Stomach smooth muscle (tissue), 2 donors: ENCODE measurements around the gene TH.

Experiments
- H3K27ac ChIP-seq: one replicate; pipeline ENCODE4 v1.7.0; 2013; ENCODE audit warnings: mild to moderate bottlenecking, low read length, inconsistent platforms
- H3K27me3 ChIP-seq, 2 donors: one replicate each; pipeline ENCODE4 v1.7.0; 2013; ENCODE audit warnings: low read length in 2 of 2; ENCODE audit not compliant: insufficient read depth in 2 of 2, control insufficient read depth in 1 of 2
- H3K36me3 ChIP-seq, 2 donors: one replicate each; pipeline ENCODE4 v1.7.0; 2013; ENCODE audit warnings: low read length in 2 of 2; ENCODE audit not compliant: control insufficient read depth in 2 of 2, insufficient read depth in 2 of 2
- H3K4me1 ChIP-seq: one replicate; pipeline ENCODE4 v1.7.0; 2013; ENCODE audit warnings: low read length; ENCODE audit not compliant: control insufficient read depth, insufficient read depth
- H3K4me3 ChIP-seq, 2 donors: one replicate each; pipeline ENCODE4 v1.7.0; 2013; ENCODE audit warnings: low read length in 2 of 2
- H3K9ac ChIP-seq, 2 donors: one replicate each; pipeline ENCODE4 v1.7.0; 2013; ENCODE audit warnings: low read length in 2 of 2, mild to moderate bottlenecking in 1 of 2
- H3K9me3 ChIP-seq, 2 donors: one replicate each; pipeline ENCODE4 v1.7.0; 2013; ENCODE audit warnings: low read length in 2 of 2; ENCODE audit not compliant: control insufficient read depth in 2 of 2
- donor health status: healthy.
- donor health status: Pancreatic carcinoma.

Gene TH

DNA sequence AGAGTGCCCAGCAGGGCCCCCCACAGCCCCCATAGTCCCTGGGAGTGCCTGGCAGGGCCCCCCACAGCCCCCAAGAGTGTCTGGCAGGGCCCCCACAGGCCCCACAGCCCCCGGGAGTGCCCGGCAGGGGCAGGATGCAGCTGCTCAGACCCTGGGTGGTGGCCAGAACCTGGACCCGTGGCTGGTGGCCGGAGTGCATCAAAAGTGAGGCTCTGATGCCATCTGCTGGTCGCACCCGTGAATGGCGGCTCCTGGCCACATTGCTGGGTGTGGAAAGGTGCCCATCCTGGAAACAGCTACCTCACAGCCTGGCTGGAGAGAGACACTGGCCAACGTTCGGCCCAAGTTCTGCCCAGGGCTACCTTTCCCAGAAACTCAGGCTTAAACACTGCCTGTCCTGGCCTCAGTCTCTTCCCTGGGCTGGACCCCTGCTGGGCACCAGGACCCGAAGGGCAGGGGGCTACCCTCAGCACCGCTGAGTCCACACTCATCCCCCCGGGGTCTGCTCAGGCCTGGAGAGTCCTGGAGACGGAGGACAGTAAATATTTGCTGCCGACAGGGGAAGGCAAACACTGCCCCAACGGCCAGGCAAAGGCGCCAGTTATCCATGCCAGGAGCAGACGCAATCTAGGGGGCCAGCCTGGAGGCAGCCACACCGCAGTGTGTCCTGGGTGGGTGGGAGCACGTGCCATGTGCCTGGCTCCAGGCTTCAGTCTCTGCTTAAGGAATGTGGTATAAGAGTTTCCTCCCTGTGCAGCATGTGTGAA is 15.0 kb downstream of the TH start:
- Histone ChIP-seq H3K4me3 (no peak overlapping the region), H3K9me3 (no peaks in the 10 kb centered on the region), H3K9ac (no peak overlapping the region), H3K27me3 (peaks cover 4 to 22% of the 10 kb centered on the region in 2 donors), H3K36me3 (no peaks in the 10 kb centered on the region), H3K4me1 (peaks cover 3% of the 10 kb centered on the region), H3K27ac (no peak overlapping the region)

DNA sequence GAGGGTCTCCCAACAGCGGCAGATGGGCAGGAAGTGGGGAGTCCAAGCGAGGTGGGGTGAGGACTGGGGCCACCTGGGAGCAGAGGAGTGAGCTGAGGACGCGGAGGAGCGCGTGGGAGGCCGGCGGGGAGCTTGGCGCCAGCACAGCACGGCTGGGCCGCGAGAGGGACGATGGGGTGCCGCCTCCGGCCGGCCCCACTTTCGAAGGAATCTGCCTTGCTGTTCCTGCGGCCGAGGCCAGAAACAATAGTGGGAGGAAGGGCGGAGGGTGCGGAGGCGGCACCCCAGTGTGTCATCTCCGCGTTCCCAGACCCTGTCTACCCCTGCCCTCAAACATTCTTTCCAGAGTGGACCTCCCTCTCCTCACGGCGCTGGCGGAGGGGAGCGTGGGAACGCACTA is 16.1 kb downstream of the TH start:
- H3K36me3 ChIP-seq, result no peaks in the 10 kb centered on the region
- no peak overlapping the region for H3K27ac ChIP-seq
- no peak overlapping the region for H3K9ac ChIP-seq
- H3K4me1 ChIP-seq, result peaks cover 5% of the 10 kb centered on the region
- peaks cover 11 to 27% of the 10 kb centered on the region in 2 donors for H3K27me3 ChIP-seq
- no peak overlapping the region for H3K4me3 ChIP-seq
- H3K9me3 ChIP-seq, result no peaks in the 10 kb centered on the region

DNA sequence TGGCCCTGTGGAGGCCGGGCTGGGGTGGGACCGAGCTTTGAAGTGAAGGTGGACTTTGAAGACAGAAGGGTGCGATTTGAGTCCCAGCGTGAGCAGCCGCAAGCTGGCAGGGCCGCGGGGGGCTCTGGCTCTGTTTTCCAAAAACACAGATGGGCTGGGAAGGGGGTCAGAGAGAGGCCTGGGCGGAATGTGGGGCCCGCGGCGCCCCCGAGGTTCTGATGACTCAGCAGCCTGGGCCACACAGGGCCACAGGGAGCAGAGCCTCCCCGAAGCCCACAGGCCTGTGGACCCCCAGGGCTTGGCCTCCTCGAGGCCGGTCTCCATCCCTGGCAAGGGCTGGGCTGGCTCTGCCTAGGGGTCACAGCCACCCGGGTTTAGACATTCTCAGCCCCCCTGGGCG is 16.7 kb downstream of the TH start:
- no peak overlapping the region for H3K9ac ChIP-seq
- H3K4me3 ChIP-seq, result no peak overlapping the region
- H3K27ac ChIP-seq, result no peak overlapping the region
- peaks cover 11 to 29% of the 10 kb centered on the region in 2 donors for H3K27me3 ChIP-seq
- no peaks in the 10 kb centered on the region for H3K36me3 ChIP-seq
- H3K9me3 ChIP-seq, result no peaks in the 10 kb centered on the region
- H3K4me1 ChIP-seq, result peaks cover 5% of the 10 kb centered on the region

- Histone ChIP-seq H3K4me3 (no peak overlapping the region), H3K4me1 (peaks cover 5% of the 10 kb centered on the region), H3K9ac (no peak overlapping the region), H3K27ac (no peak overlapping the region), H3K27me3 (peaks cover 15 to 32% of the 10 kb centered on the region in 2 donors), H3K9me3 (no peaks in the 10 kb centered on the region), H3K36me3 (no peaks in the 10 kb centered on the region)
These were observed 17.4 kb downstream of the TH start for GRCh38 chr11:2154195-2154585.

GRCh38 chr11:2153581-2154194 is 17.9 kb downstream of the TH start:
- Histone ChIP-seq H3K4me1 (peaks cover 5% of the 10 kb centered on the region), H3K9me3 (no peaks in the 10 kb centered on the region), H3K4me3 (no peak overlapping the region), H3K36me3 (no peaks in the 10 kb centered on the region), H3K27ac (no peak overlapping the region), H3K9ac (no peak overlapping the region), H3K27me3 (peaks cover 18 to 37% of the 10 kb centered on the region in 2 donors)

DNA sequence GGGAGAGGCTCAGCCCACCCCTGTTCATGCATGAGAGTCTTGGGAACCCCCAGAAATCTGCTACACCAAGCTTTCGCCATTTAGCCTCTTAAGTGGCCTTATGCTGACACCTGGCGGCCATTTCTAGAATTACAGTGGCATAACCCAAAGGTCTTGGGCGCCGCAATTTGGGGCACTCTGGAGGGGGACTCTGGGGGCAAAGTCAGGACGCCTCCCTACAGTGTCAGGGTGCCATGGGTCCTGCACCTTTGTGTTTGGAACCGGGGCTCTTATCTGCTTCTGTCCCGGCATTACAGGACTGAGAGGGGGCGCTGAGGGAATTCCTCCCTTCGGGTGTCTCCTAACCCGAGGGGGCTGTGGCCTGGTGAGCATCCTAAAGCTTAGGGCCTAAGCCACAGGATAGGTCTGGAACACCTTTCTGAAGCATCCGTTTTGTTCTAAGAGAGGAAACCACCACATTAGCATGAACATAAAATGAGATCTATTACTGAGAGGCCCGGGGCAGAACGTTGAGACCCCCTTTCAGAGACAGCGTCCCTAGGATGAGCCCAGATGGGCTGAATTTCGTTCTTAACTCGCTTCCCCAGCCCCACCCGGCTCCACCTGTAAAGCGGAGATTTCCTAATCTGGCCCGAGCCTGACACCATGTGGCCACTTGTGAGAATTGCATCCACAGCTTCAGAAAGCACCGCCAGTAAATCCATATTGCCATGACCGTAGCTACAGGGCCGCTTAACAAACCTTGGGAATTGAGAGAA is 19.9 kb downstream of the TH start:
- Histone ChIP-seq H3K36me3 (no peaks in the 10 kb centered on the region), H3K4me3 (peak overlapping the region; percentile 51 to 54), H3K4me1 (peaks cover 5% of the 10 kb centered on the region), H3K9ac (peak overlapping the region in 1 of 2 donors; percentile 52), H3K9me3 (no peaks in the 10 kb centered on the region), H3K27me3 (peaks cover 23 to 41% of the 10 kb centered on the region in 2 donors), H3K27ac (no peak overlapping the region)

GRCh38 chr11:2149864-2150847 is 21.5 kb downstream of the TH start:
- Histone ChIP-seq H3K4me3 (no peak overlapping the region), H3K27me3 (peaks cover 35 to 51% of the 10 kb centered on the region in 2 donors), H3K36me3 (no peaks in the 10 kb centered on the region), H3K9me3 (no peaks in the 10 kb centered on the region), H3K27ac (no peak overlapping the region), H3K4me1 (peaks cover 5% of the 10 kb centered on the region), H3K9ac (no peak overlapping the region)

GRCh38 chr11:2149460-2149859 is 22.2 kb downstream of the TH start:
- H3K27me3 ChIP-seq, result peaks cover 39 to 58% of the 10 kb centered on the region in 2 donors
- no peak overlapping the region for H3K27ac ChIP-seq
- H3K36me3 ChIP-seq, result no peaks in the 10 kb centered on the region
- H3K4me1 ChIP-seq, result peaks cover 5% of the 10 kb centered on the region
- no peaks in the 10 kb centered on the region for H3K9me3 ChIP-seq
- no peak overlapping the region for H3K4me3 ChIP-seq
- no peak overlapping the region for H3K9ac ChIP-seq

- Histone ChIP-seq H3K27me3 (peaks cover 39 to 67% of the 10 kb centered on the region in 2 donors), H3K36me3 (no peaks in the 10 kb centered on the region), H3K27ac (no peak overlapping the region), H3K4me3 (no peak overlapping the region), H3K9me3 (no peaks in the 10 kb centered on the region), H3K4me1 (peaks cover 5% of the 10 kb centered on the region), H3K9ac (no peak overlapping the region)
These were observed 23.0 kb downstream of the TH start for GRCh38 chr11:2148595-2148994.

GRCh38 chr11:2147391-2147790 is 24.2 kb downstream of the TH start:
- Histone ChIP-seq H3K27ac (no peak overlapping the region), H3K9ac (no peak overlapping the region), H3K36me3 (no peaks in the 10 kb centered on the region), H3K27me3 (peaks cover 47 to 77% of the 10 kb centered on the region in 2 donors), H3K9me3 (no peaks in the 10 kb centered on the region), H3K4me3 (no peak overlapping the region), H3K4me1 (peaks cover 5% of the 10 kb centered on the region)
